Breast epithelium (tissue), 3 donors: ENCODE results near the gene RBM17.

Experiments used
- CTCF ChIP-seq, 3 donors: fragments of 450-650 bp; IDR thresholded peaks; one replicate each; pipeline ENCODE4 v1.5.1; 2016 to 2017; ENCODE audit warnings: antibody characterized with exemption in 3 of 3, mild to moderate bottlenecking in 3 of 3, moderate library complexity in 3 of 3
- POLR2A ChIP-seq: fragments of 450-650 bp; IDR thresholded peaks from one replicate; pipeline ENCODE4 v1.6.1; 2016; ENCODE audit warnings: antibody characterized with exemption, mild to moderate bottlenecking, moderate library complexity

GRCh38 chr10:6124666-6125065, 35.8 kb downstream of the RBM17 start:
- TF ChIP-seq CTCF (IDR thresholded peaks at IDR 0.05) (no peak), POLR2A (no peak)
